Measurements from ENCODE around the gene NKG7. TPM values are rescaled to one million over a fixed set of nuclear protein-coding genes. Genes with fewer than 3 reads are reported as not detected.

The NKG7 gene
- total RNA-seq, 1 donor, result not detected

GRCh38 chr19:51375504-51376221 lies 3.2 kb upstream of the NKG7 start:
- TF ChIP-seq CTCF (IDR thresholded peaks at IDR 0.05; ENCODE audit: insufficient read depth, low read length), result no peak
- no peak for DNase-seq (ENCODE audit: low read depth)
- H3K4me3 ChIP-seq (ENCODE audit: low read depth, low read length), result no peak overlapping the region

- DNase-seq (ENCODE audit: low read depth), result no peak
- no peak overlapping the region for H3K4me3 ChIP-seq (ENCODE audit: low read depth, low read length)
- TF ChIP-seq CTCF (IDR thresholded peaks at IDR 0.05; ENCODE audit: insufficient read depth, low read length), result no peak
Observed at GRCh38 chr19:51372021-51372648, 319 bp downstream of the NKG7 start.

GRCh38 chr19:51371186-51371690 lies 1.2 kb downstream of the NKG7 start:
- no peak for TF ChIP-seq CTCF (IDR thresholded peaks at IDR 0.05; ENCODE audit: insufficient read depth, low read length)
- no peak overlapping the region for H3K4me3 ChIP-seq (ENCODE audit: low read depth, low read length)
- no peak for DNase-seq (ENCODE audit: low read depth)

- H3K4me3 ChIP-seq (ENCODE audit: low read depth, low read length), result no peak overlapping the region
- DNase-seq (ENCODE audit: low read depth), result no peak
- TF ChIP-seq CTCF (IDR thresholded peaks at IDR 0.05; ENCODE audit: insufficient read depth, low read length), result no peak
Observed at GRCh38 chr19:51370230-51370629, 2.2 kb downstream of the NKG7 start.

- peak within 1 kb of the TSS; percentile 82 for H3K4me3 ChIP-seq (ENCODE audit: low read depth, low read length)
- no peak for DNase-seq (ENCODE audit: low read depth)
Observed at GRCh38 chr19:51368366-51369282, 3.8 kb downstream of the NKG7 start, which contains the start of gene CLDND2. TSS of gene CLDND2 (minus strand) at chr19:51369003. CDS start at chr19:51368577, 426 bp downstream.

More at GRCh38 chr19:51368366-51369282, 3.8 kb downstream of the NKG7 start, which contains the start of gene CLDND2:
- TF ChIP-seq CTCF (IDR thresholded peaks at IDR 0.05; ENCODE audit: insufficient read depth, low read length), result no peak
